Measurements from ENCODE around the gene SPTBN5.

DNA sequence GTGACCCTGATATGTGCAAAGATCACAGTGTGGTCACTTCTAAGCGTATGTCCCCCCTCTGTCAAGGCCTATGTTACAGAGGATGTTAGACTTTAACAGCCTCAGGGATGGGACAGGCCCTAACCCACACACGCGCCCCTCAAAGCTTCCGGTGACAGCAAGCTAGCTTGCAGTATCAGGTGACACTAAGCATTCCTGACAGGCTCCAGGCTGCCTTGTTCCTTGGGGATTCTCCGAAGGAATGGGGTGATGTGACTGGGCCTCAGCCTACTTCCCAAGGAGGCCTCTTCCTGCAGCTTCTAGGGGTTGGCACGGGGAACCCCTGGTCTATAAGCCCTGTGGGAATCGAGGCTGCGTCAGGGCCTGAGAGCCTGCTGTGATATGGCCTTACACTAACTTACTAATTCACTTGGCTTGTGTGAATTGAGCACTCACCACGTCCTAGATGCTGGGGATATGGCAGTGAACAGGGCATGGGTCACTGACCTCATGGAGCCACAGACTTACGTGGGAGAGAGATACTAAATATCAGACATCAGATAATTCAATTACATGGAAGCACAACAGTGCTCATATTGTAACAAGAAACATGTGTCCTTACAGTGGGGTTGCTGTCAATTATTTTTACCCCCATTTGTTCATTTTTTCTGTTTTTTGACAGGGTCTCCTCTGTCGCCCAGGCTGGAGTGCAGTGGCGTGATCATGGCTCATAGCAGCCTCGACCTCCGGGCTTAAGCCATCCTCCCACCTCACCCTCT, 11.4 kb upstream of the SPTBN5 start:
- TF ChIP-seq, protein P1, sequence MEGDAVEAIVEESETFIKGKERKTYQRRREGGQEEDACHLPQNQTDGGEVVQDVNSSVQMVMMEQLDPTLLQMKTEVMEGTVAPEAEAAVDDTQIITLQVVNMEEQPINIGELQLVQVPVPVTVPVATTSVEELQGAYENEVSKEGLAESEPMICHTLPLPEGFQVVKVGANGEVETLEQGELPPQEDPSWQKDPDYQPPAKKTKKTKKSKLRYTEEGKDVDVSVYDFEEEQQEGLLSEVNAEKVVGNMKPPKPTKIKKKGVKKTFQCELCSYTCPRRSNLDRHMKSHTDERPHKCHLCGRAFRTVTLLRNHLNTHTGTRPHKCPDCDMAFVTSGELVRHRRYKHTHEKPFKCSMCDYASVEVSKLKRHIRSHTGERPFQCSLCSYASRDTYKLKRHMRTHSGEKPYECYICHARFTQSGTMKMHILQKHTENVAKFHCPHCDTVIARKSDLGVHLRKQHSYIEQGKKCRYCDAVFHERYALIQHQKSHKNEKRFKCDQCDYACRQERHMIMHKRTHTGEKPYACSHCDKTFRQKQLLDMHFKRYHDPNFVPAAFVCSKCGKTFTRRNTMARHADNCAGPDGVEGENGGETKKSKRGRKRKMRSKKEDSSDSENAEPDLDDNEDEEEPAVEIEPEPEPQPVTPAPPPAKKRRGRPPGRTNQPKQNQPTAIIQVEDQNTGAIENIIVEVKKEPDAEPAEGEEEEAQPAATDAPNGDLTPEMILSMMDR (IDR thresholded peaks at IDR 0.05) = no peak
- TF ChIP-seq POLR2A (IDR thresholded peaks at IDR 0.05) = no peak

Measured in testis (tissue), 2 donors.